Hematopoietic multipotent progenitor cell treated with erythropoietin and hydrocortisone succinate and interleukin-3 and kit ligand, for 15 days (in vitro differentiated cells): Measurements from ENCODE around the gene IL2RG.

Source experiments
- DNase-seq: peaks from one replicate; pipeline ENCODE4 v3.0.0-alpha.2; 2015; ENCODE audit warnings: low spot score

IL2RG gene

GRCh38 chrX:71111141-71111843 is at the start of gene IL2RG:
Gene IL2RG, minus strand, starts transcription at chrX:71111577. Its CDS starts 38 bp downstream, at chrX:71111539.
- no peak for DNase-seq

GRCh38 chrX:71160475-71160874 is 49.1 kb upstream of the IL2RG start:
- DNase-seq, result no peak

- no peak for DNase-seq
Measured at GRCh38 chrX:71159335-71159734, 48.0 kb upstream of the IL2RG start.

- DNase-seq, result no peak
Measured at GRCh38 chrX:71158603-71159002, 47.2 kb upstream of the IL2RG start.

- DNase-seq, result no peak
Measured at GRCh38 chrX:71154641-71155040, 43.3 kb upstream of the IL2RG start.

GRCh38 chrX:71154196-71154595 is 42.8 kb upstream of the IL2RG start:
- no peak for DNase-seq

- no peak for DNase-seq
Measured at GRCh38 chrX:71151366-71151765, 40.0 kb upstream of the IL2RG start.

- no peak for DNase-seq
Measured at GRCh38 chrX:71148278-71148663, 36.9 kb upstream of the IL2RG start.

- DNase-seq, result no peak
Measured at GRCh38 chrX:71147496-71148277, 36.3 kb upstream of the IL2RG start.

- no peak for DNase-seq
Measured at GRCh38 chrX:71144651-71145050, 33.3 kb upstream of the IL2RG start, which contains the start of gene NLGN3. Gene NLGN3, plus strand, starts transcription at chrX:71144841. Its CDS starts 2,909 bp downstream, at chrX:71147750.

- peak; percentile 75 for DNase-seq
Measured at GRCh38 chrX:71143508-71143907, 32.1 kb upstream of the IL2RG start.

GRCh38 chrX:71140440-71140839 is 29.1 kb upstream of the IL2RG start:
- no peak for DNase-seq

GRCh38 chrX:71131510-71131909 is 20.1 kb upstream of the IL2RG start:
- DNase-seq, result peak; percentile 75

- peak; percentile 76 for DNase-seq
Measured at GRCh38 chrX:71128915-71129765, 17.8 kb upstream of the IL2RG start.

GRCh38 chrX:71128166-71128833 is 16.9 kb upstream of the IL2RG start:
- no peak for DNase-seq

- DNase-seq, result no peak
Measured at GRCh38 chrX:71118985-71119535, 7.7 kb upstream of the IL2RG start.

GRCh38 chrX:71118032-71118984 is 6.9 kb upstream of the IL2RG start, which contains the start of gene MED12:
Gene MED12, plus strand, starts transcription at chrX:71118596. Its CDS starts 159 bp downstream, at chrX:71118755.
- peak; percentile 69 for DNase-seq

GRCh38 chrX:71117358-71117757 is 6.0 kb upstream of the IL2RG start:
- DNase-seq, result no peak

GRCh38 chrX:71111921-71112431 is 599 bp upstream of the IL2RG start:
- DNase-seq, result no peak

- no peak for DNase-seq
Measured at GRCh38 chrX:71109051-71109450, 2.3 kb downstream of the IL2RG start.
